DLD1 (cell line): Measurements from ENCODE around the gene MYBPHL.
"Not testable (repeated sequence)": the region's sequence is repeated elsewhere in the genome, so short reads cannot be mapped to it uniquely, and the experiment has no call there.

Source experiments
- in situ Hi-C: cut with HindIII; loops from 2 replicates; pipeline ENCODE4 v1.10.0; 2017; ENCODE audit warnings: low sequenced_read_pairs

Gene MYBPHL

GRCh38 chr1:109307274-109308021 is 637 bp upstream of the MYBPHL start:
- in situ Hi-C loops = no loop called here

DNA sequence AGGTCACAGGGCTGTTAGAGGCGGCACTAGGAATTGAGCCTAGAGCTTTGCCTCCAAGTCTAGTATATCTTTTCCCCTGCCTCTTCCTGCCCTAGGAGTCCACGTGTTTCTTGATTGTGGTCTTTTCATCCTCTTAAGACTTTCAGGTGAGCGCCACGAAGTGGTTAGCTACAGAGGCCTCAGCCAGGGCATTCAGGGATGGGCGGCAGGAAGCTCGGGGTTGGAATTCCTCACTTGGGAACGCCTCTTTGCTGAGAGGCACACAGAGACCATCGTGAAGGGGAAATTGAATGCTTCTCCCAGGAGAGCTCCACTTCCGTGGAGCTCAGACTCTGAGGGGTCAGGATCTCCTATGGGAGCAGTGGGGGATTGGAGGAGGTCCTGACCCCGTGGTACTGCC is 820 bp downstream of the MYBPHL start:
- in situ Hi-C loops = not testable (repeated sequence)

GRCh38 chr1:109304226-109304920 is 2.4 kb downstream of the MYBPHL start:
- in situ Hi-C loops = no loop called here

DNA sequence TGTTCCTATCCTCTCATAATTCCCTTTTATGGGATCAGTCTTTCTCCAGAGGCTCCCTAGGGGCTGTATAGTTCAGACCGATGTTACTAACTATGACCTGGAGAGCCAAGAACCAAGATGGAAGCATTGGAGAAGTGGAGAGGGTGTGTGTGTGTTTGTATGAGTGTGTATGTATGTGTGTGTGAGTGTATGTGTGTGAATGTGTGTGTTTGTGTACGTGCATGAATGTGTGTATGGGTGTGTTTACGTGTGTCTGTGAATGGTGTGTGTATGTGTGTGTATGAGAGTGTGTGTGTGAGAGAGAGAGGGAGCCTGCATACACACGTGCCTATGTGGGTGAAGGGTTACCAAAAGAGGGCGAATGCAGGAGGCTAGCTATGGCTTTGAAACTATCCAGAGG is 4.9 kb downstream of the MYBPHL start:
- in situ Hi-C loops = no loop called here

DNA sequence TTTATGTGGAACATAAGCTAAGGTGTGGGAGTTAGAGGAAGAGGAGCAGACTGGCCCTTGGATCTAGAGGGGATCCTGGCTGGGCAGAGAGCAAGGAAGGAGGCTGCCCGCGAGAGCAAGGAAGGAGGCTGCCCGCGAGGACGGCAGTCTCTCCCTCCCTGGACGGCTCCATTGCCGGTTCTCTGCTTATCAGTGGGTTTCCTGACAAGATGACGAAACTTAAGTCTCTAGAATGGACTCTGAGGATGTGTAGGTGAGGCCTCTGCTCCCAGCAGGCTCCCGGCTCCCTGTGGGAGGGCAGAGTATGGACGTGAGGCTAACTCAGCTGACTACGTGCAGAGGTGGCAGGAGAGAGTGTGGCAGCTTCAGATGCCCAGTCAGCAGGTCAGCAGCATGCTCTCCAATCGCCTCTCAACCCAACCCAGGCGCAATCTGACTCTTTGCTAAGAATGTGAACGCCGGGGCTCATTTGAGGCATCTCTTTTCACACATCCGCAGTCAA is 6.1 kb downstream of the MYBPHL start:
- in situ Hi-C loops = no loop called here

DNA sequence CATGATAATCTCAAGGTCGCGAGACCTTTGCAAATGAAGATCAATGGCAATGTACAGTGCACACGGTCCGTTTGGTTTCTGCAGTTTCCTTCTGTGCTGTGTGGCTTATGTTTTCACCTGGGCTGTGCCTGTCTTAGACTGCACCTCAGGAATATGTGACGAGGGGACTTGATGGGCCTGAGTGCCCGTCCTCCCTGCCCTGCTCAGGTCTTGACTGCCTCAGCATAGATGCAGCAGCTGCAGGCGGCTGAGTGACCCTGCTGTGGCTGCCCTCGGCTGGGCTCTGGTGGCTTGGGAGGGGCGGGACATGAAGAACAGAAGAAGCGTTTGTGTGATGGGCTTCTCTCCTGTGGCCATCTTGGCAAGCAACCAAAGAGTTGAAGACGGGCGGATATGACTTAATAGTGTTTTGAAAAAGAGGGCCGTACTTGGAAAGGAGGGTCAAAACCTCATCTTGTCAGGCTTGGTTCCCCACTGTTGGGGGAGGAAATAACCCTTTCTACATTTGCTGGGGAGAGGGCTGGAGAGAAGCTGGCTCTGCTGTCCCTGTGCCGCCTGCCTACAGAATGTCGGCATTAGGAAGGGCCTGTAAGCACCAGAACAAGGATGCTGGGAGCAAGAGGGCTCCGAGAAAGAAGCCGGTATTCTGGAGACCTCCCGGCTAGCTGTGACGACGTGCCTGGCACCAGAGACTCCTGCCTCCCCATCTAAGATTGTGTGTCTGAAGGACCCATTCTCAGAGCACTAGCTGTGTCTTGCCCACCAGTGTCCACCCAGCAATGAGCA is 7.1 kb downstream of the MYBPHL start:
- in situ Hi-C loops = no loop called here

- in situ Hi-C loops = no loop called here
Observed at GRCh38 chr1:109298666-109299557, 7.9 kb downstream of the MYBPHL start.

- in situ Hi-C loops = no loop called here
Observed at GRCh38 chr1:109296782-109297181, 10.0 kb downstream of the MYBPHL start.

- in situ Hi-C loops = no loop called here
Observed at GRCh38 chr1:109295712-109296415, 10.9 kb downstream of the MYBPHL start.

DNA sequence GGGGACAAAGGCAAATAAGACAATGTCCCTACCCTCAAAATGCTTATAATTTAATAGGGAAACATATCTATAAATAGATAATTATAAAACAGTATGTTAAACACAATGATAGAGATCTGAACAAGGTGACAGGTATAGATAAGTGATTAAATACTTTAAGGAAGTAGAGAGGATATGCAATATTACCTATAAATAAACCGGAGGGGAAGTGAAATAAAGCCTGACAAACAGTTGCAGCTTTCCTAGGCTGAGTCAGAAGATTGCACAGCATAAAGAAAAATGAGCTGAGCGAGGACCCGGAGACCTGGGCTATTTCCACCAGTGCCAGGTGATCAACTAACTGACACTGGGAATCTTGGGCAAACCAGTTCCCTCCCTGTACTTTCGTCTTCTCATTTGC is 12.3 kb downstream of the MYBPHL start:
- in situ Hi-C loops = no loop called here

- in situ Hi-C loops = no loop called here
Observed at GRCh38 chr1:109293026-109293425, 13.8 kb downstream of the MYBPHL start.

DNA sequence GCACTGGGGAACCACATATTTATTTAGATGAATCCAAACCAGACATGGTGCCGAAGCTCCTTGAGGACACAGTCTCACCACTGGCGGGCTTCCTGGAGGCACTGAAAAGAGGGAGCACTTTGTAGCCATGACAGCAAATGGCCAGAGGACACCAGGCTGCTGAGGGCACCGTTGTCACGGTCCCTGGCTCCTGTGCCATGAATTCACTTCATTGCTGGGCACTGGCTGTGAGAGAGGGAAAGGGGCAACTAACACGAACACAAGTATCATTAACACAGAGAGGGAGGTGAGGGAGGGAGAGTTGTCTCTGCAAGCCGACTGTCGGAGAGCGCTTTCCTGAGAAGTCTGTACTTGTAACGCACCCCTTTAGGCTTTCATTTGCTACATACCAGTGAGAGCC is 14.4 kb downstream of the MYBPHL start:
- in situ Hi-C loops = no loop called here

DNA sequence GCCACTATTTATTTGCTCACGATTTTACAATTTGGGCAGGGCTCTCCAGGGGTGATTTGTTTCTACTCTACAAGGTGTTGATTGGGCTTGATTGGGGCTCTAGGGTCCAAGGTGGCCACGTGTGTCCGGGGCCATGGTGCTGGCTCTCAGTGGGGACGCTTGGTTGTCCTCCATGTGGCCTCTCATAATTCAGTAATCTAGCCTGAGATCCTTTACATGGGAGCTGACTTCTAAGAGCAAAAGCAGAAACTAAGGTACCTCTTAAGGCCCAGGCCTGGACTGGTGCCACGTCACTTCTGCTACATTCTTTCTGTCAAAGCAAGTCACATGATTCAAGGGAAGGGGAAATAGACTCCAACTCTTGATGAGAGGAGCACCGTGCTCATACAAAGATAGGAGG is 15.8 kb downstream of the MYBPHL start:
- in situ Hi-C loops = no loop called here

GRCh38 chr1:109290137-109290536 is 16.7 kb downstream of the MYBPHL start:
- in situ Hi-C loops = no loop called here

DNA sequence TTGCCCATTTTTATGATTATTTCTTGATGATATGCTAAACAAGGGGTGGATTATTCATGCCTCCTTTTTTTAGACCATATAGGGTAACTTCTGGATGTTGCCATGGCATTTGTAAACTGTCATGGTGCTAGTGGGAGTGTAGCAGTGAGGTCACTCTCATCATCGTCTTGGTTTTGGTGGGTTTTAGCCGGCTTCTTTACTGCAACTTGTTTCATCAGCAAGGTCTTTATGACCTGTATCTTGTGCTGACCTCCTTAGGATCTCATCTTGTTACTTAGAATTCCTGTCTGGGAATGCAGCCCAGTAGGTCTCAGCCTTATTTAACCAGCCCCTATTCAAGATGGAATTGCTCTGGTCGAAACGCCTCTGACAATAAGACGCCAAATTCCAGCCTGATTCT is 20.0 kb downstream of the MYBPHL start:
- in situ Hi-C loops = not testable (repeated sequence)

- in situ Hi-C loops = no loop called here
Observed at GRCh38 chr1:109283748-109284600, 22.8 kb downstream of the MYBPHL start.

- in situ Hi-C loops = no loop called here
Observed at GRCh38 chr1:109282952-109283747, 23.7 kb downstream of the MYBPHL start, which contains the start of gene PSRC1. Gene PSRC1 (minus strand): TSS chr1:109283145.

DNA sequence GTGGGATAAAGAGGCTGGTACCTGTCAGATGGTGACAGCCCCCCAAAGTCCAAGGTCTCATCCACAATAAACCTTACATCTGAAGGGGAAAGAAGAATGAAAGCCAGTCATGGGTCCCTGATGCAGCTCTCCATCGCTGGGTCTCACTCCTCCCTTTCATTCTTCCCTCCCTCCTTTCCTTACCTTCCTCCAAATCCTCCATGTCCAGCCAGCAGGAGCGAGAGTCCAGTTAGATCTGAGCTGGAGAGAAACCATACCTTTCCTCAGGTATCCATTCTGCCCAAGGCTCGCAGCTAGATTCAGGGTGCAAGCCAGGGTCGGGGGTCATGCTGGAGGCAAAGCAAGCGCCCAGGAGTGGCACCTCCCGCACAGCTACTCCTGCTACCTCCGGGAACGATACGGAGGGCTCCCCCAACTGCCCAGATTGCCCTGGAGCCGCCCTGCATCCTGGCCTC is 24.3 kb downstream of the MYBPHL start:
- in situ Hi-C loops = no loop called here
